Ovary (tissue), 9 donors: ENCODE results near the gene CEP89. TPM values are rescaled to one million over a fixed set of nuclear protein-coding genes. Genes with fewer than 3 reads are reported as not detected.

Source experiments
- DNase-seq, 5 donors: peaks; one replicate each; pipeline ENCODE4 v3.0.0-alpha.2; 2019 to 2020
- H3K27ac ChIP-seq, 2 donors: fragments of 200-600 bp; one replicate each; pipeline versions ENCODE4 v1.5.1 to v1.8.0; 2019 to 2022
- H3K27me3 ChIP-seq: fragments of 200-600 bp; one replicate; pipeline ENCODE4 v1.8.0; 2022
- H3K36me3 ChIP-seq: fragments of 200-600 bp; sonication (generic); one replicate; pipeline ENCODE4 v1.5.1; 2019
- H3K4me1 ChIP-seq: one replicate; pipeline ENCODE4 v1.8.1; 2013; ENCODE audit warnings: mild to moderate bottlenecking, moderate library complexity; ENCODE audit not compliant: insufficient read depth
- H3K4me3 ChIP-seq: fragments of 200-600 bp; sonication (generic); one replicate; pipeline ENCODE4 v1.5.1; 2017
- H3K9me3 ChIP-seq, 2 donors: fragments of 200-600 bp in 1 of 2; sonication (generic) in 1 of 2; one replicate each; pipeline versions ENCODE4 v1.5.1 to v1.8.1; 2013 to 2019; ENCODE audit warnings: mild to moderate bottlenecking in 1 of 2, moderate library complexity in 1 of 2
- EP300 ChIP-seq: sonication (generic); formaldehyde crosslinking; IDR thresholded peaks from one replicate; pipeline ENCODE4 v1.6.1; 2017; ENCODE audit warnings: antibody characterized with exemption
- POLR2A ChIP-seq: fragments of 450-650 bp; IDR thresholded peaks from one replicate; pipeline ENCODE4 v1.6.1; 2017; ENCODE audit warnings: antibody characterized with exemption, mild to moderate bottlenecking, moderate library complexity
- WGBS, 3 donors: extraction: QIAGEN DNeasy Blood & Tissue Kit in 1 of 3; methylation state at CpG; one replicate each; pipeline versions ENCODE4 v1.1.5 to v1.1.7; 2013 to 2017; 5-methylcytosine and 5-hydroxymethylcytosine counted together
- intact Hi-C, 4 donors: fragments of 100-400 bp; cut with DNase I; formaldehyde crosslinking; loops; one replicate each; pipeline versions ENCODE4 v1.11.0 to v1.15.1; 2022 to 2023
- polyA plus RNA-seq, 2 donors: library from polyadenylated mRNA; stranded (reverse); fragments of 200-250 nt in 1 of 2; fragments of 350-450 nt in 1 of 2; fragmentation: Illumina TruSeq in 1 of 2; extraction: RNeasy Lipid Tissue Mini Kit (QIAGEN cat#74804) in 1 of 2; gene quantifications; one replicate each; pipeline ENCODE4 v1.2.3, GENCODE V29; 2013 to 2014
- total RNA-seq, 7 donors: library from RNA; depleted of rRNA in 2 of 7; stranded (reverse); fragments of >200 nt in 2 of 7; fragmentation: NEBNext Ultra II Directional in 3 of 7; extraction: Animal tissue kit (Norgen Biotek cat#: 25700) in 3 of 7; gene quantifications; one replicate each; pipeline versions ENCODE4 v1.1.0 to v1.2.4, GENCODE V29; 2016 to 2023
- TF ChIP-seq, protein P1 (sequence below), 3 donors: fragments of 450-650 bp in 2 of 3; fragments of 200-600 bp in 1 of 3; IDR thresholded peaks; one replicate each; pipeline versions ENCODE4 v1.5.1 to v1.8.0; 2016 to 2022; ENCODE audit warnings: antibody characterized with exemption in 3 of 3, mild to moderate bottlenecking in 1 of 3
- donor health status: DM: no; HTN: no; CAD: no; lungs with moderate emphysema.
- donor health status: DM: no; HTN: no; CAD: no.
- donor health status: Bipolar disorder and iron deficiency.
- donor health status: DM: yes; HTN: yes; CAD: no.
- donor health status: DM: no; HTN: no; CAD: no.
- donor health status: DM: yes; HTN: yes; CAD: no.

CEP89 gene
- total and polyA plus RNA-seq, 9 donors, result 13.0 to 28.3 (median 23.1) TPM

- intact Hi-C loops, result no loop called here
- no peak for DNase-seq
- 96 to 97% (median 97%) methylated on average over 8 of the region's 8 CpGs for WGBS, 3 donors
- no peaks in the 10 kb centered on the region for H3K36me3 ChIP-seq
- no peak overlapping the region for H3K4me3 ChIP-seq
- no peaks in the 10 kb centered on the region for H3K27me3 ChIP-seq
- H3K27ac ChIP-seq, result no peak overlapping the region
- TF ChIP-seq POLR2A (no peak), EP300 (no peak)
- TF ChIP-seq, protein P1, sequence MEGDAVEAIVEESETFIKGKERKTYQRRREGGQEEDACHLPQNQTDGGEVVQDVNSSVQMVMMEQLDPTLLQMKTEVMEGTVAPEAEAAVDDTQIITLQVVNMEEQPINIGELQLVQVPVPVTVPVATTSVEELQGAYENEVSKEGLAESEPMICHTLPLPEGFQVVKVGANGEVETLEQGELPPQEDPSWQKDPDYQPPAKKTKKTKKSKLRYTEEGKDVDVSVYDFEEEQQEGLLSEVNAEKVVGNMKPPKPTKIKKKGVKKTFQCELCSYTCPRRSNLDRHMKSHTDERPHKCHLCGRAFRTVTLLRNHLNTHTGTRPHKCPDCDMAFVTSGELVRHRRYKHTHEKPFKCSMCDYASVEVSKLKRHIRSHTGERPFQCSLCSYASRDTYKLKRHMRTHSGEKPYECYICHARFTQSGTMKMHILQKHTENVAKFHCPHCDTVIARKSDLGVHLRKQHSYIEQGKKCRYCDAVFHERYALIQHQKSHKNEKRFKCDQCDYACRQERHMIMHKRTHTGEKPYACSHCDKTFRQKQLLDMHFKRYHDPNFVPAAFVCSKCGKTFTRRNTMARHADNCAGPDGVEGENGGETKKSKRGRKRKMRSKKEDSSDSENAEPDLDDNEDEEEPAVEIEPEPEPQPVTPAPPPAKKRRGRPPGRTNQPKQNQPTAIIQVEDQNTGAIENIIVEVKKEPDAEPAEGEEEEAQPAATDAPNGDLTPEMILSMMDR (IDR thresholded peaks at IDR 0.05), result no peak
- no peaks in the 10 kb centered on the region for H3K4me1 ChIP-seq
- H3K9me3 ChIP-seq, result no peaks in the 10 kb centered on the region
Measured at GRCh38 chr19:32930567-32930966, 41.2 kb downstream of the CEP89 start.

DNA sequence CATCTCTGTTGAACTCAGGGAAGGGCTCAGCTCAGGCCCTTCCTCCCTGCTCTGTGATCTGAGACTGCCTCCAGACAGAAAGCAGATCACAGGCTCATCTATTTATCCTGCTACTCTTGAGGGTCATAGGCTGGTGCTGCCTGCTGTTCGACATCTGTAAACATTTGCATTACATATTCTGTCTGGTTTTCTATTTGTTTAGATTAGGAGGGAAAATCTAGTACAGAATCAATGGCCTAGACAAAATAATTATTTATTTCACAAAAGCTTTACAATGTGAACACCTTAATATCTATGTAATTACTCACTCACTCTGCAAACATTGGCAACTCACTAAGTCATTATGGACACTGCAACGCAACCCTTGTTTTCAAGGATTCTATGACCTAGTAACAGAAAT lies 43.0 kb downstream of the CEP89 start:
- Histone ChIP-seq H3K9me3 (no peaks in the 10 kb centered on the region), H3K27me3 (no peaks in the 10 kb centered on the region), H3K27ac (no peak overlapping the region), H3K4me3 (no peak overlapping the region), H3K36me3 (no peaks in the 10 kb centered on the region), H3K4me1 (no peaks in the 10 kb centered on the region)
- TF ChIP-seq, protein P1 (IDR thresholded peaks at IDR 0.05), result no peak
- TF ChIP-seq POLR2A (no peak), EP300 (no peak)
- intact Hi-C loops, result no loop called here
- WGBS, 3 donors, result 96 to 98% (median 98%) methylated on average over 2 of the region's 2 CpGs
- no peak for DNase-seq

GRCh38 chr19:32924200-32924599 lies 47.6 kb downstream of the CEP89 start:
- TF ChIP-seq POLR2A, result no peak
- TF ChIP-seq, protein P1 (IDR thresholded peaks at IDR 0.05), result no peak
- TF ChIP-seq EP300, result no peak
- Histone ChIP-seq H3K27ac (no peak overlapping the region), H3K9me3 (no peaks in the 10 kb centered on the region), H3K4me3 (no peak overlapping the region), H3K36me3 (no peaks in the 10 kb centered on the region), H3K4me1 (no peaks in the 10 kb centered on the region), H3K27me3 (no peaks in the 10 kb centered on the region)
- intact Hi-C loops, result no loop called here
- 95 to 96% (median 95%) methylated on average over 6 of the region's 6 CpGs for WGBS, 3 donors
- no peak for DNase-seq

DNA sequence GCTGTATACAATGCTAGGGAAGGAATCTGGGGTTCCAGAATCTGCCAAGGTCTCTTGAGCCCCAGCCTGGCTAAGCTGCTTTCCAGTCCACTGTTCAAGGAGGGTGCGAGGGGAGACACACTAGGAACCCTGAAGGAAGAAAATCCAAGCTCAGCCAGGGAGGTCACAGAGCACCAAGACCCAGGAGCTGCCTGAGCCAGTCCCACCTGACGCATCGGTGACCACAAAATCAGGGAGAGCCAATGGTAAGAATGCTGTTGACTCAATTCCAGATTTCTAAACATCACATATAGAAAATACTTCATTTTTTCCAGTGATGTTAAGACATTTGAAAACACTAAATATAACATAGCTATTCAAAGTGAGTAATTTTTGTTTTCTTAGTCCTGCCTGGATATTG lies 50.1 kb downstream of the CEP89 start:
- H3K4me1 ChIP-seq, result no peaks in the 10 kb centered on the region
- no peak overlapping the region for H3K27ac ChIP-seq
- intact Hi-C loops, result no loop called here
- DNase-seq, result no peak
- H3K27me3 ChIP-seq, result no peaks in the 10 kb centered on the region
- H3K36me3 ChIP-seq, result no peaks in the 10 kb centered on the region
- no peaks in the 10 kb centered on the region for H3K9me3 ChIP-seq
- TF ChIP-seq EP300, result no peak
- no peak for TF ChIP-seq POLR2A
- TF ChIP-seq, protein P1 (IDR thresholded peaks at IDR 0.05), result no peak
- WGBS, 3 donors, result 80 to 98% (median 98%) methylated on average over 3 of the region's 3 CpGs
- H3K4me3 ChIP-seq, result no peak overlapping the region

DNA sequence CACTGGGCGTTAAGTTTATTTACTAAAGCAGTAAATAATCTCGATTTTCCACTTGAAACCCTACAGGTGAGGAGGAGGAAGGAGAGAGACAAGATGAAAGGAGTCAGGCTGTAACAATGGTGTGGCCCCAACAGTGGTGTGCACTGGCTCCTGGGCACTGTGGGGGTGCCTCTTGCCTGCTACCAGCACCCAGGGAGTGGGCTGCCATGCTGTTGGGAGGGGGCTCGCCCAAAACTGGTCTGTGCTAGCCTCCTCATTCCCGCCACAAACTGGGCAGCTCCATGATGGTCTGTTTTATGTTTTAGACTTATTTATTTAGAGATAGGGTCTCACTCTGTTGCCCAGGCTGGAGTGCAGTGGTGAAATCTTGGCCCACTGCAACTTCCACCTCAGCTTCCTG lies 52.4 kb downstream of the CEP89 start:
- no peak for DNase-seq
- H3K9me3 ChIP-seq, result no peaks in the 10 kb centered on the region
- intact Hi-C loops, result no loop called here
- TF ChIP-seq EP300, result no peak
- TF ChIP-seq, protein P1 (IDR thresholded peaks at IDR 0.05), result no peak
- no peak for TF ChIP-seq POLR2A
- no peaks in the 10 kb centered on the region for H3K27me3 ChIP-seq
- H3K4me3 ChIP-seq, result no peak overlapping the region
- H3K4me1 ChIP-seq, result no peaks in the 10 kb centered on the region
- no peak overlapping the region for H3K27ac ChIP-seq
- 91 to 95% (median 92%) methylated on average over 4 of the region's 4 CpGs for WGBS, 3 donors
- no peaks in the 10 kb centered on the region for H3K36me3 ChIP-seq
